IMR-90 (cell line): ENCODE results near the gene STAM. TPM values are rescaled to one million over a fixed set of nuclear protein-coding genes. Genes with fewer than 3 reads are reported as not detected.

Experiments
- ATAC-seq: fragments of 200-7000 bp; cut with Tn5 transposase; 2 replicates; pipeline ENCODE4 v1.9.1; 2020; ENCODE audit warnings: low read depth, mild to moderate bottlenecking, moderate library complexity
- BruUV-seq: library from RNA; stranded (reverse); fragments of 400-500 nt; replicated peaks from 2 replicates; lab custom pipeline; 2021; lab: Mats Ljungman, UMichigan
- CTCF ChIA-PET: fragments of 300-600 bp; formaldehyde crosslinking; extraction: SDS; loops from one replicate; lab custom pipeline; 2021; ENCODE audit warnings: antibody characterized with exemption; lab: Yijun Ruan, JAX
- POLR2A ChIA-PET: fragments of 300-600 bp; sonication (Branson Sonifier 250); formaldehyde crosslinking; loops from one replicate; lab custom pipeline; 2022; ENCODE audit warnings: antibody characterized with exemption; ENCODE audit not compliant: unreplicated experiment; lab: Charles Lee
- DNase-seq: peaks from one replicate; pipeline ENCODE4 v3.0.0; 2013
- H2AFZ ChIP-seq: replicated peaks from 2 replicates; pipeline ENCODE3; 2013; ENCODE audit warnings: low read length, mild to moderate bottlenecking; ENCODE audit not compliant: poor library complexity
- H2AK5ac ChIP-seq: 2 replicates; pipeline ENCODE4 v1.6.1; 2013; ENCODE audit warnings: low read depth, low read length, inconsistent platforms
- H2AK9ac ChIP-seq: replicated peaks from 2 replicates; pipeline ENCODE3; 2013; ENCODE audit warnings: mild to moderate bottlenecking, low read depth, low read length, moderate library complexity; ENCODE audit not compliant: poor library complexity
- H2BK120ac ChIP-seq: 2 replicates; pipeline ENCODE4 v1.6.1; 2013; ENCODE audit warnings: low read depth, low read length, inconsistent platforms
- H2BK15ac ChIP-seq: 3 replicates; pipeline ENCODE4 v1.6.1; 2013; ENCODE audit warnings: low read depth, low read length, inconsistent platforms
- H2BK20ac ChIP-seq: 2 replicates; pipeline ENCODE4 v1.6.1; 2013; ENCODE audit warnings: low read depth, mild to moderate bottlenecking, inconsistent platforms, low read length, moderate library complexity
- H2BK5ac ChIP-seq: 2 replicates; pipeline ENCODE4 v1.6.1; 2013; ENCODE audit warnings: mild to moderate bottlenecking, low read depth, low read length, inconsistent platforms; ENCODE audit not compliant: poor library complexity, severe bottlenecking
- H3K14ac ChIP-seq: replicated peaks from 2 replicates; pipeline ENCODE4 v1.6.1; 2013; ENCODE audit warnings: low read depth, low read length, inconsistent platforms
- H3K18ac ChIP-seq: 2 replicates; pipeline ENCODE4 v1.6.1; 2013; ENCODE audit warnings: low read depth, low read length, control low read depth
- H3K23ac ChIP-seq: 2 replicates; pipeline ENCODE4 v1.6.1; 2013; ENCODE audit warnings: low read depth, low read length, inconsistent platforms
- H3K27ac ChIP-seq: 2 replicates; pipeline ENCODE4 v1.5.1; 2013; ENCODE audit warnings: mild to moderate bottlenecking, control low read depth, low read length; ENCODE audit not compliant: insufficient read depth
- H3K27me3 ChIP-seq: 2 replicates; pipeline ENCODE4 v1.6.1; 2013; ENCODE audit warnings: low read length; ENCODE audit not compliant: control insufficient read depth, insufficient read depth
- H3K36me3 ChIP-seq: 2 replicates; pipeline ENCODE4 v1.6.1; 2013; ENCODE audit warnings: low read length, mixed read lengths; ENCODE audit not compliant: control insufficient read depth, insufficient read depth
- H3K4ac ChIP-seq: 2 replicates; pipeline ENCODE4 v1.6.1; 2013; ENCODE audit warnings: low read depth, low read length, inconsistent platforms
- H3K4me1 ChIP-seq: 2 replicates; pipeline ENCODE4 v1.6.1; 2013; ENCODE audit warnings: low read length, mixed read lengths; ENCODE audit not compliant: control insufficient read depth, insufficient read depth
- H3K4me2 ChIP-seq: 2 replicates; pipeline ENCODE4 v1.6.1; 2013; ENCODE audit warnings: low read depth, mild to moderate bottlenecking, control low read depth, low read length, moderate library complexity
- H3K4me3 ChIP-seq: 2 replicates; pipeline ENCODE4 v1.5.1; 2013; ENCODE audit warnings: low read depth, mild to moderate bottlenecking, control low read depth, low read length, moderate library complexity; ENCODE audit not compliant: insufficient read depth
- H3K56ac ChIP-seq: 2 replicates; pipeline ENCODE4 v1.6.1; 2013; ENCODE audit warnings: low read length, inconsistent platforms; ENCODE audit not compliant: insufficient read depth; ENCODE audit errors: extremely low read depth
- H3K79me1 ChIP-seq, 2 experiments: 2 replicates each; pipeline ENCODE4 v1.6.1; 2013; ENCODE audit warnings: low read length in 2 of 2, inconsistent platforms in 1 of 2, low read depth in 1 of 2
- H3K9ac ChIP-seq: 2 replicates; pipeline ENCODE4 v1.6.1; 2013; ENCODE audit warnings: low read depth, low read length, control low read depth
- H3K9me1 ChIP-seq: 2 replicates; pipeline ENCODE4 v1.6.1; 2013; ENCODE audit warnings: low read length, inconsistent platforms; ENCODE audit not compliant: insufficient read depth
- H3K9me3 ChIP-seq: 2 replicates; pipeline ENCODE4 v1.6.1; 2013; ENCODE audit warnings: low read length; ENCODE audit not compliant: control insufficient read depth, insufficient read depth
- H4K20me1 ChIP-seq: 2 replicates; pipeline ENCODE4 v1.6.1; 2013; ENCODE audit warnings: low read length, inconsistent platforms; ENCODE audit not compliant: insufficient read depth
- H4K5ac ChIP-seq: 2 replicates; pipeline ENCODE4 v1.6.1; 2013; ENCODE audit warnings: mild to moderate bottlenecking, low read depth, low read length, control low read depth
- H4K8ac ChIP-seq, 2 experiments: 2 replicates each; pipeline ENCODE4 v1.6.1; 2013; ENCODE audit warnings: low read depth in 2 of 2, low read length in 2 of 2, control low read depth in 1 of 2, inconsistent platforms in 1 of 2
- H4K91ac ChIP-seq: 2 replicates; pipeline ENCODE4 v1.6.1; 2013; ENCODE audit warnings: low read depth, low read length, inconsistent platforms; ENCODE audit not compliant: insufficient read depth
- CEBPB ChIP-seq: IDR thresholded peaks from 2 replicates; pipeline ENCODE4 v1.6.1; 2012; ENCODE audit warnings: low read depth, low read length, improper control_type of control experiment
- MAZ ChIP-seq: IDR thresholded peaks from 2 replicates; pipeline ENCODE4 v1.6.1; 2012; ENCODE audit warnings: low read depth, mild to moderate bottlenecking, low read length, improper control_type of control experiment, moderate library complexity, borderline replicate concordance
- NFE2L2 ChIP-seq: fragments of 150-350 bp; IDR thresholded peaks from 2 replicates; pipeline ENCODE4 v1.6.1; 2016; ENCODE audit warnings: low read depth, mild to moderate bottlenecking, low read length
- WGBS, 2 experiments: methylation state at CpG; one replicate each; pipeline versions ENCODE4 v1.1.5 to v1.1.7; 2013; ENCODE audit warnings: missing lambda C conversion rate in 2 of 2; ENCODE audit not compliant: insufficient read length in 1 of 2; ENCODE audit errors: extremely low coverage in 2 of 2; 5-methylcytosine and 5-hydroxymethylcytosine counted together
- dilution Hi-C: fragments of 300-500 bp; cut with HindIII; formaldehyde crosslinking; loops from one replicate; pipeline ENCODE4 v1.14.3; 2018; ENCODE audit warnings: low sequenced_read_pairs; ENCODE audit not compliant: unreplicated experiment
- in situ Hi-C: fragments of 300-500 bp; cut with MboI; formaldehyde crosslinking; loops from 3 replicates; pipeline ENCODE4 v1.14.3; 2019; ENCODE audit warnings: low sequenced_read_pairs, inconsistent platforms, mixed read lengths
- intact Hi-C: fragments of 100-400 bp; cut with micrococcal nuclease; formaldehyde crosslinking; loops from 2 replicates; pipeline ENCODE4 v1.10.0; 2022
- polyA plus RNA-seq, 3 experiments: library from polyadenylated mRNA; depleted of rRNA; stranded (reverse); fragments of >200 nt; gene quantifications; 2 replicates each; pipeline ENCODE4 v1.2.3, GENCODE V29; 2012; ENCODE audit warnings: low replicate concordance in 1 of 3
- total RNA-seq: library from RNA; depleted of rRNA; stranded (reverse); fragments of >200 nt; gene quantifications from 2 replicates; pipeline ENCODE4 v1.2.3, GENCODE V29; 2012
- TF ChIP-seq, protein P1 (sequence below): fragments of 150-350 bp; IDR thresholded peaks from 2 replicates; pipeline ENCODE4 v1.6.1; 2017; ENCODE audit warnings: mild to moderate bottlenecking, antibody characterized with exemption, low read length, low read depth
- TF ChIP-seq, protein P2 (sequence below): conservative IDR thresholded peaks from 2 replicates; pipeline ENCODE4 v1.5.1; 2012; ENCODE audit warnings: mild to moderate bottlenecking, low read depth, low read length, improper control_type of control experiment

STAM gene
- total and polyA plus RNA-seq, 2 of the 4 experiments (the other 2 are of a cell fraction): 22.9 to 23.3 TPM

- peaks cover 2% of the 10 kb centered on the region; the same call in 1 of the 2 replicates for H3K36me3 ChIP-seq
- H2AFZ ChIP-seq: no peak overlapping the region
- intact Hi-C loops (loop anchor here (5.0 kb wide), 2 partner anchors 238 to 493 kb away; no protein-coding TSS in a partner anchor), dilution Hi-C loops (no loop called here), in situ Hi-C loops (loop anchor here (5.0 to 25.0 kb wide), 4 partner anchors 133 to 772 kb away; no protein-coding TSS in a partner anchor)
- H3K56ac ChIP-seq: no peak overlapping the region
- no peak overlapping the region for H4K91ac ChIP-seq
- H4K20me1 ChIP-seq: peaks cover 5% of the 10 kb centered on the region
- no peak overlapping the region for H3K4me3 ChIP-seq
- H3K27ac ChIP-seq: no peak overlapping the region
- H2BK15ac ChIP-seq: no peak overlapping the region
- no peak overlapping the region for H3K4ac ChIP-seq
- H3K4me2 ChIP-seq: no peak overlapping the region
- H2BK120ac ChIP-seq: no peak overlapping the region
- H4K8ac ChIP-seq: no peak overlapping the region
- peaks cover 3 to 22% of the 10 kb centered on the region in 2 experiments for H3K79me1 ChIP-seq
- H2BK20ac ChIP-seq: no peak overlapping the region
- H2AK9ac ChIP-seq: no peak overlapping the region
- DNase-seq (no peak), ATAC-seq (no peak)
- no TSS peak for BruUV-seq
- H3K23ac ChIP-seq: no peak overlapping the region
- POLR2A ChIA-PET: no interaction called here
- no peak overlapping the region for H3K9ac ChIP-seq
- no peak overlapping the region for H2AK5ac ChIP-seq
- H3K14ac ChIP-seq: no peak overlapping the region
- H3K9me3 ChIP-seq: no peaks in the 10 kb centered on the region
- H3K27me3 ChIP-seq: no peaks in the 10 kb centered on the region
- CTCF ChIA-PET: interaction anchor here (0.6 kb wide), 2 partner anchors 301 to 651 kb away, joined by 5 to 8 read pairs; no protein-coding TSS in a partner anchor
- WGBS, 2 experiments: 100% methylated on average over 2 of the region's 13 CpGs; no CpG with 5 or more reads in 1 of the 2 experiments
- no peaks in the 10 kb centered on the region for H3K9me1 ChIP-seq
- H4K5ac ChIP-seq: no peak overlapping the region
- TF ChIP-seq MAZ (no peak), NFE2L2 (no peak), CEBPB (no peak)
- TF ChIP-seq, protein P1, sequence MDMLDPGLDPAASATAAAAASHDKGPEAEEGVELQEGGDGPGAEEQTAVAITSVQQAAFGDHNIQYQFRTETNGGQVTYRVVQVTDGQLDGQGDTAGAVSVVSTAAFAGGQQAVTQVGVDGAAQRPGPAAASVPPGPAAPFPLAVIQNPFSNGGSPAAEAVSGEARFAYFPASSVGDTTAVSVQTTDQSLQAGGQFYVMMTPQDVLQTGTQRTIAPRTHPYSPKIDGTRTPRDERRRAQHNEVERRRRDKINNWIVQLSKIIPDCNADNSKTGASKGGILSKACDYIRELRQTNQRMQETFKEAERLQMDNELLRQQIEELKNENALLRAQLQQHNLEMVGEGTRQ: no peak
- TF ChIP-seq, protein P2, sequence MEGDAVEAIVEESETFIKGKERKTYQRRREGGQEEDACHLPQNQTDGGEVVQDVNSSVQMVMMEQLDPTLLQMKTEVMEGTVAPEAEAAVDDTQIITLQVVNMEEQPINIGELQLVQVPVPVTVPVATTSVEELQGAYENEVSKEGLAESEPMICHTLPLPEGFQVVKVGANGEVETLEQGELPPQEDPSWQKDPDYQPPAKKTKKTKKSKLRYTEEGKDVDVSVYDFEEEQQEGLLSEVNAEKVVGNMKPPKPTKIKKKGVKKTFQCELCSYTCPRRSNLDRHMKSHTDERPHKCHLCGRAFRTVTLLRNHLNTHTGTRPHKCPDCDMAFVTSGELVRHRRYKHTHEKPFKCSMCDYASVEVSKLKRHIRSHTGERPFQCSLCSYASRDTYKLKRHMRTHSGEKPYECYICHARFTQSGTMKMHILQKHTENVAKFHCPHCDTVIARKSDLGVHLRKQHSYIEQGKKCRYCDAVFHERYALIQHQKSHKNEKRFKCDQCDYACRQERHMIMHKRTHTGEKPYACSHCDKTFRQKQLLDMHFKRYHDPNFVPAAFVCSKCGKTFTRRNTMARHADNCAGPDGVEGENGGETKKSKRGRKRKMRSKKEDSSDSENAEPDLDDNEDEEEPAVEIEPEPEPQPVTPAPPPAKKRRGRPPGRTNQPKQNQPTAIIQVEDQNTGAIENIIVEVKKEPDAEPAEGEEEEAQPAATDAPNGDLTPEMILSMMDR: no peak
- H3K4me1 ChIP-seq: no peaks in the 10 kb centered on the region
- H2BK5ac ChIP-seq: no peak overlapping the region
- no peak overlapping the region for H3K18ac ChIP-seq
Measured at GRCh38 chr10:17609523-17610079, 34.4 kb upstream of the STAM start.
